GM18858 (cell line): ENCODE data around the gene QRICH1.

Source experiments
- ATAC-seq: cut with Tn5 transposase; IDR thresholded peaks from one replicate; pipeline ENCODE4 v1.9.1; 2021; ENCODE audit not compliant: unreplicated experiment

The QRICH1 gene

DNA sequence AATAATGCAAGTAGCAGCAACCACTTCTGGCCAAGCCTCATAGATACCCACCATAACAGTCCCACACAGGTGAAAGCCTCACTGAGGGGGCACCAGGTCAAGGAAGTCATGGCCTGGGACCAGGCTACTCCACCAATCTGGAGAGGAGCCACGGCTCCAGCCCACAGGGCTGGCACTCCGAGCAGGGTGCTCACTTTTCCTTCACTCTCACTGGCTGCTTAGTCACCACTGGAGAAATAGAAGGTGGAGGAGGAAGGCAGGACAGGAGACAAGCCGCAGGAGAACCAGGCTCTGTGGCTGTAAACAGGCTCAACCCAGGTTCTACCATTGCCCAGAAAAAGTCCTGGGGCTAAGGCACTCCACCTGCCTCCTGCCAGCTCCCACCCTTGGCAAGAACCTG lies 25.6 kb upstream of the QRICH1 start:
- ATAC-seq = no peak

DNA sequence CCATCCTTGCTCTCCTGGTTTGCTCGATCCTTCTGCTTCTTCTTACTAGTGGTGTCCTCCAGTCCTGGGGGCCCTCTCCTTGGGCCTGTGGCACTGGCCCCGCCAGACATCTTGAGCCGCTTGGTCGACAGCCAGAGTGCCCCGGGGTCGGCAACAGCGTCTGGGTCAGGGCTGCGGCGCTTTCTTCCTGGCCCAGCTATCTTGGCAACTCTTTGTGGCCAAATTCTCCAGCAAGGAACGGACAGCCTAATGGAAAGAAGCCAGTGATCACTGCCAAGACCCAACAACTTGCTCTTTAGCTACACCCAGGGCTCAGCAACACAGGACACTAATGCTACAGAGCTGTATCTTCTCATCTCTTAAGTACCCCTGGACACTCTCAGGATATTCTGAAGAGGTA lies 25.2 kb upstream of the QRICH1 start:
- no peak for ATAC-seq

GRCh38 chr3:49112262-49112661 lies 18.4 kb upstream of the QRICH1 start:
- ATAC-seq = no peak

- ATAC-seq = no peak
Measured at GRCh38 chr3:49111347-49111746, 17.5 kb upstream of the QRICH1 start.

- ATAC-seq = no peak
Measured at GRCh38 chr3:49110780-49111179, 16.9 kb upstream of the QRICH1 start.

GRCh38 chr3:49108346-49108745 lies 14.5 kb upstream of the QRICH1 start:
- ATAC-seq = no peak

DNA sequence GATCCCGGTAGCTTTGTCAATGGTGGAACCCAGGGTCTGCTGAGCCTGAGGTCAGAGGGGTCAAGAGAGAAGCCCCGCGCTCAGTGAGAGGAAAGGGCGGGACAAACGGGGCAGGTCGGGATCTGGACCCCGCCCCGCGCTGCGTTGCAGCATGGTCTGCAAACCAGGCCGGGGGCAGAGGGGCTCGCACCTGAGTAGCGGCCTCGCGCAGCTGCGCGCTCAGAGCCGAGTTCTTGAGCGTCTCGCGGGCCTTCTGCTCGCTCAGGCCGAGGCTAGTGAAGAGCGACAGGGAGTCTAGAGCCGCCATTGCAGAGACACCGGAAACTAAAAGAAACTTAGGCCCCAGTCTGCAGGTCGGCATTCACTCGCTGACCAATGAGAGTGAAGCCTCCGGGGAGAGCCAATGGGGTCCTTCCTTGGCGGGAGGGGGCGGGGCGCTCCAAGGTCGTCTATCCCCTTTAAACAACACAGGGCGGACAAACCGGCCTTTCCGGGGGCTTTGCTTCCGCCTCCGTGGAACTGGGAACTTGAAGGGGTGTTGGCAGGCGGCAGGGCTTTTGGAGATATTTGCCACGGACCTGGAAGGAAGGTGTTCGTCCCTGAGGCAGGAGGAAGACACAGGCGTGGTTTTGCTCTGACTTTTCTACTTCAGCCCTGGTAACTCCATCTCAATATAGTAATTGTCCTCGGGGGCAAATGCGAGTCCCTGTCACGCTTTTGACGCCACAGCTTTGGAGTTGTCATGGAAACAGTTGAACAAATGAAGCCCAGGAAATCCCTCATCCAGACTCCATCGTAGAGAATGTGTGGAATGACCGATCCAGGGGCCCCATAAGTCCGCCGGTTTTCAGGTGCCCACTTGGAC lies 10.8 kb upstream of the QRICH1 start, which contains the start of gene QARS1:
Gene QARS1 (minus strand): TSS at position 331 of the 865 bp plus-strand sequence. CDS start 24 bp downstream, at position 307.
- ATAC-seq = peak; percentile 65

- no peak for ATAC-seq
Measured at GRCh38 chr3:49104052-49104426, 10.2 kb upstream of the QRICH1 start.

DNA sequence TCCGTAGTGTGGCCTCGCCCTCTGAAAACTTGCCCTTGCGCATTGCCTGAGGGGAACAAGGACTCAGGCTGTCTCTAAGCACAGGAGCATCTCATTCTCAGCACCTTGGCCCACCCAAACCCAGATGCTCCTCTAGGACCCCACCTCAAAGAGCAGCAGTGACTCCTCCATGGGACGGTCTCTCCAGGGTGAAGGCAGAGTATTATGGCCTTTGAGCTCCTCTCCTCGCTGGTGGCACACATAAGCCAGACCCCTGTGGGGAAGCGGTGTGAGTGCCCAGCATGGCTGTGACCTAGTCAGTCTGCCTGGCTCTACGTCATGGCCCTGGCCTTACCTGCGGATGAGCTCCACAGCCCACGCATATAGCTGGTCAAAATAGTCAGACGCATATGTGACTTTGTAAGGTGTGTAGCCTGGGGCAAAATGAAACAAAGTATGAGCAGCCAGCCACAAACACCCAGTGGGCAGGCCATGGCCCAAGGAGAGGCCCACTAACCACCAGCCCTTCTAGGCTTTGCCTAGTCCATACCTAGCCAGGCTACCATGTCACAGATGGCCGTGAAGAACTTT lies 6.3 kb upstream of the QRICH1 start:
- ATAC-seq = no peak

GRCh38 chr3:49098910-49099630 lies 5.2 kb upstream of the QRICH1 start:
- ATAC-seq = no peak

- no peak for ATAC-seq
Measured at GRCh38 chr3:49098429-49098828, 4.6 kb upstream of the QRICH1 start.

GRCh38 chr3:49092938-49093852 lies 676 bp downstream of the QRICH1 start:
- ATAC-seq = peak; percentile 18

- no peak for ATAC-seq
Measured at GRCh38 chr3:49081429-49081828, 12.4 kb downstream of the QRICH1 start.

DNA sequence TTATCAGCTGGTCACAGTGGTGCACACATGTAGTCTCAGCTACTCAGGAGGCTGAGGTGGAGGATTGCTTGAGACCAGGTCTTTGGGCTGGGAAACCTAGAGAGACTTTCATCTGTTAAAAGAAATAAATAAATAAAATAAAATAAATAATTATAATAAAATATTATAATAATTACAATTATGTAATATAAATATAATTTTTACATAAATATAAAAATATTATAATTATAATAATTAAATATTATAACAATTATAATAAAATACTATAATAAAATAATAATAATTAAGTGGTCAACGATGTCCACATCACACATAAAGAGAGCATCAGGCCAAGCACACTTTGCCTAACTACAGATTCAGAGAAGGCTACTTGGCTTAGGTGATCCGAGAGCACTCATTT lies 14.6 kb downstream of the QRICH1 start:
- ATAC-seq = no peak

DNA sequence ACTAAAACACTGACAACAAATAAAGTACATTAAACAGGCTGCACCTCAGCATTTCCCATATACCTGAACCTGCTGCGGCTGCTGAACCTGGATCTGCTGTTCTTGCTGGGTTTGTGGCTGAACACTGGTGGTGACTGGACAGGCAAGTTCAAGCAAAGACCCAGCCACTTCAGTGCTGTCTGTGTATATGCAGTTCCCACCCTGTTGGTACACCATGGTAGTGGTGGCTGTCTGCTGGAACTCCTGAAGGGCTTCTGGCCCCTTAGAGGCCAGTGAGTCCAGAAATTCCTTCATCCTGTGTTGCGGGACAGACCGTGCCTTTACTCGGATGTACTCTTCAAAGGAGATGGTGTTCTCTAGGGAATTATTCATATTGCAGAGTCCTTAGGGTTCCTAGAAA lies 17.2 kb downstream of the QRICH1 start:
- no peak for ATAC-seq

DNA sequence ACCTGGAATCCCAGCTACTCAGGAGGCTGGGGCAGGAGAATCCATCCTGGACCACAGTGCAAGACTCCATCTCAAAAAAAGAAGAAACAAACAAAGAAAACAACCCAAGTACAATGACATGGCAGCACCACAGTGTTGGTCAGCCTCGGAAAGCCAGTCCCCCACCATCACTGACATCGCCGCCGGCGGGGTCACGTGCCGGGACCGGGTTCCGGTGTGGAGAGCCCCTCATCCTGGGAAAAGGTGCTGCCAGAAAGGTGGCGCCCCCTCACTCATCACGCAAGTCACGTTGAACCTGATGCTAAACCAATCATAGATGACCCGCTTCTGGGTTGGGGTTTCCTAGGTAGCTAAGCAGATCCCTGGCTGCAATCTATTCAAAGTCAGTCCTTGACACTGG lies 17.8 kb downstream of the QRICH1 start:
- ATAC-seq = no peak

- ATAC-seq = no peak
Measured at GRCh38 chr3:49058011-49058410, 35.9 kb downstream of the QRICH1 start.

GRCh38 chr3:49057268-49057667 lies 36.6 kb downstream of the QRICH1 start:
- no peak for ATAC-seq

- ATAC-seq = no peak
Measured at GRCh38 chr3:49054344-49054862, 39.5 kb downstream of the QRICH1 start.

GRCh38 chr3:49053543-49053942 lies 40.3 kb downstream of the QRICH1 start:
- no peak for ATAC-seq

DNA sequence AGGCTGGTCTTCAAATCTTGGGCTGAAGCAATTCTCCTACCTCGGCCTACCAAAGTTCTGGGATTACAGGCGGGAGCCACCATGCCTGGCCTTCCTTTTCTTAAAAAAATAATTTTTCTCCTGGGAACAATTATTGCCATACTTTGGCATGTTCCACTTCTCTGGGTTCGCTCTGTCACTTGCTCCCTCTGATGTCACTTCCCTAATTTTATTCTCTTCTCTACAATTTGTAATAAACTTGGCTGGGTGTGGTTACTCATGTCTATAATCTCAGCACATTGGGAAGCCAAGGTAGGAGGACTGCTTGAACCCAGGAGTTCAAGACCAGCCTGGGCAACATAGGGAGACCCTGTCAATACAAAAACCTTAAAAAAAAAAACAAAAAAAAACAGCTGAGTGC lies 58.6 kb downstream of the QRICH1 start:
- no peak for ATAC-seq
